Measurements from ENCODE around the gene TKFC. TPM values are rescaled to one million over a fixed set of nuclear protein-coding genes. Genes with fewer than 3 reads are reported as not detected.

TKFC gene
- polyA plus RNA-seq, 1 of the 3 experiments (the other 2 are of a cell fraction) = 72.0 TPM

DNA sequence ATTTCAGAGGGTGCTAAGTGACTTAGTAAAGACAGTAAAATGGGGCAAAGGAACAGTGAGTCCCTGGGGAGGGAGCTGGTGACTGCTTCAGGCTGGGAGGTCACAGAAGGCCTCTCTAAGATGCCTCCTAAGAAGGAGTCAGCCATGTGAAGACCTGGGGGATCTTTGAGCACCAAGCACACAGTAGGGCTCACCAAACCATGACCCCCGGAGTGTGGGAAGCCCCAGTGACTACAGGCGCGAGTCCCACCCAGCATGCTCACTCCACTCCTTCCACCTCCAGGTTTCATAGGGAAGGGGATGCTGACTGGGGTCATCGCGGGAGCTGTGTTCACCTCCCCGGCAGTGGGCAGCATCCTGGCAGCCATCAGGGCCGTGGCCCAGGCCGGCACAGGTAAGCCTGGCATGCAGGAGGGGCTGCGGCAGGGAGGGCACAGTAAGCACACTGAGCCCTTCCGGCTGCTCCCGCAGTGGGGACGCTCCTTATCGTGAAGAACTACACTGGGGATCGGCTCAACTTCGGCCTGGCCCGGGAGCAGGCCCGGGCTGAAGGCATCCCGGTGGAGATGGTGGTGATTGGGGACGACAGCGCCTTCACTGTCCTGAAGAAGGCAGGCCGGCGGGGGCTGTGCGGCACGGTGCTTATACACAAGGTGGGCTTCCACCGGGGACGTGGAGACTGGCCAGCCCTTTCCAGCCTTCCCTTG is 5.9 kb downstream of the TKFC start:
- Histone ChIP-seq H3K9ac (no peak overlapping the region), H3F3A (replicated peaks; ENCODE audit: insufficient read depth) (no peaks in the 10 kb centered on the region), H2AFZ (ENCODE audit: low read depth) (no peak overlapping the region), H3K9me2 (no peaks in the 10 kb centered on the region), H3K9me3 (no peaks in the 10 kb centered on the region), H3K4me2 (no peak overlapping the region), H3K36me3 (replicated peaks in 1 of 2; ENCODE audit: control insufficient read depth in 1 of 2, insufficient read depth in 2 of 2, low read length in 1 of 2) (peaks cover 0 to 30% of the 10 kb centered on the region in 2 experiments), H3K4me1 (ENCODE audit: control insufficient read depth in 1 of 2, insufficient read depth in 2 of 2, low read depth in 1 of 2, low read length in 1 of 2) (peaks cover 6 to 21% of the 10 kb centered on the region in 2 experiments; a peak in 2 of 4 replicates), H4K20me1 (ENCODE audit: insufficient read depth) (no peaks in the 10 kb centered on the region), H3K79me2 (ENCODE audit: insufficient read depth) (no peaks in the 10 kb centered on the region), H3K27ac (ENCODE audit: low read depth in 2 of 2, low read length in 1 of 2) (no peak overlapping the region), H3K4me3 (ENCODE audit: low read depth in 2 of 2, low read length in 1 of 2) (no peak overlapping the region), H3K27me3 (ENCODE audit: insufficient read depth) (no peaks in the 10 kb centered on the region)
- 94% methylated on average over 16 of the region's 26 CpGs for WGBS (ENCODE audit: low lambda C conversion rate)
- TF ChIP-seq RAD21 (IDR thresholded peaks at IDR 0.05; ENCODE audit: low read length) = no peak
- no peak for TF ChIP-seq MXI1 (IDR thresholded peaks at IDR 0.05; ENCODE audit: low read depth, low read length)
- TF ChIP-seq ELF1 (IDR thresholded peaks at IDR 0.05) = no peak
- no peak for TF ChIP-seq CHD2 (IDR thresholded peaks at IDR 0.05; ENCODE audit: low read length, partially characterized antibody)
- TF ChIP-seq RFX5 (IDR thresholded peaks at IDR 0.05; ENCODE audit: low read length) = no peak
- TF ChIP-seq POLR2AphosphoS5 (IDR thresholded peaks at IDR 0.05; ENCODE audit: low read depth, low read length) = no peak
- no peak for TF ChIP-seq FOXJ3 (CRISPR knock-in tag; IDR thresholded peaks at IDR 0.05)
- no peak for TF ChIP-seq SMC3 (IDR thresholded peaks at IDR 0.05; ENCODE audit: low read depth, low read length)
- TF ChIP-seq, protein P1, sequence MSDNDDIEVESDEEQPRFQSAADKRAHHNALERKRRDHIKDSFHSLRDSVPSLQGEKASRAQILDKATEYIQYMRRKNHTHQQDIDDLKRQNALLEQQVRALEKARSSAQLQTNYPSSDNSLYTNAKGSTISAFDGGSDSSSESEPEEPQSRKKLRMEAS (IDR thresholded peaks at IDR 0.05; ENCODE audit: low read depth) = no peak
- TF ChIP-seq NFIC (IDR thresholded peaks at IDR 0.05; ENCODE audit: borderline replicate concordance) = no peak
- TF ChIP-seq TCF12 (IDR thresholded peaks at IDR 0.05) = no peak
- TF ChIP-seq EP300 (IDR thresholded peaks at IDR 0.05; ENCODE audit: borderline replicate concordance in 1 of 2, low read depth in 1 of 2, low read length in 1 of 2) = no peak
- TF ChIP-seq EZH2phosphoT487 (IDR thresholded peaks at IDR 0.05; ENCODE audit: borderline replicate concordance, low read depth) = no peak
- no peak for TF ChIP-seq ZBTB33 (IDR thresholded peaks at IDR 0.05; ENCODE audit: borderline replicate concordance, low read depth)
- TF ChIP-seq, protein P2, sequence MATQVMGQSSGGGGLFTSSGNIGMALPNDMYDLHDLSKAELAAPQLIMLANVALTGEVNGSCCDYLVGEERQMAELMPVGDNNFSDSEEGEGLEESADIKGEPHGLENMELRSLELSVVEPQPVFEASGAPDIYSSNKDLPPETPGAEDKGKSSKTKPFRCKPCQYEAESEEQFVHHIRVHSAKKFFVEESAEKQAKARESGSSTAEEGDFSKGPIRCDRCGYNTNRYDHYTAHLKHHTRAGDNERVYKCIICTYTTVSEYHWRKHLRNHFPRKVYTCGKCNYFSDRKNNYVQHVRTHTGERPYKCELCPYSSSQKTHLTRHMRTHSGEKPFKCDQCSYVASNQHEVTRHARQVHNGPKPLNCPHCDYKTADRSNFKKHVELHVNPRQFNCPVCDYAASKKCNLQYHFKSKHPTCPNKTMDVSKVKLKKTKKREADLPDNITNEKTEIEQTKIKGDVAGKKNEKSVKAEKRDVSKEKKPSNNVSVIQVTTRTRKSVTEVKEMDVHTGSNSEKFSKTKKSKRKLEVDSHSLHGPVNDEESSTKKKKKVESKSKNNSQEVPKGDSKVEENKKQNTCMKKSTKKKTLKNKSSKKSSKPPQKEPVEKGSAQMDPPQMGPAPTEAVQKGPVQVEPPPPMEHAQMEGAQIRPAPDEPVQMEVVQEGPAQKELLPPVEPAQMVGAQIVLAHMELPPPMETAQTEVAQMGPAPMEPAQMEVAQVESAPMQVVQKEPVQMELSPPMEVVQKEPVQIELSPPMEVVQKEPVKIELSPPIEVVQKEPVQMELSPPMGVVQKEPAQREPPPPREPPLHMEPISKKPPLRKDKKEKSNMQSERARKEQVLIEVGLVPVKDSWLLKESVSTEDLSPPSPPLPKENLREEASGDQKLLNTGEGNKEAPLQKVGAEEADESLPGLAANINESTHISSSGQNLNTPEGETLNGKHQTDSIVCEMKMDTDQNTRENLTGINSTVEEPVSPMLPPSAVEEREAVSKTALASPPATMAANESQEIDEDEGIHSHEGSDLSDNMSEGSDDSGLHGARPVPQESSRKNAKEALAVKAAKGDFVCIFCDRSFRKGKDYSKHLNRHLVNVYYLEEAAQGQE (IDR thresholded peaks at IDR 0.05; ENCODE audit: low read depth, low read length) = no peak
- TF ChIP-seq JUND (IDR thresholded peaks at IDR 0.05) = no peak
- no peak for TF ChIP-seq TAF1 (IDR thresholded peaks at IDR 0.05; ENCODE audit: borderline replicate concordance, low read depth, low read length)
- POLR2A ChIA-PET = interaction anchor here (1.2 kb wide), 1 partner anchor 23 kb away, joined by 4 read pairs; the partner anchor contains the start of genes CYB561A3 and TMEM138
- no peak for DNase-seq
- CTCF ChIA-PET = interaction anchor here (3.3 to 7.9 kb wide), 3 partner anchors 25 to 54 kb away, joined by 9 to 300 read pairs (median 93); partner anchors contain the start of genes CYB561A3, TMEM138 and TMEM216
